Stomach (tissue), 4 donors: ENCODE measurements around the gene FOSB.

Experiments
- CTCF ChIP-seq, 7 experiments: fragments of 450-650 bp in 4 of 7; fragments of 200-600 bp in 3 of 7; sonication (generic) in 3 of 7; IDR thresholded peaks; one replicate each; pipeline ENCODE4 v1.5.1; 2016 to 2019; ENCODE audit warnings: antibody characterized with exemption in 7 of 7, control low read depth in 2 of 7, mild to moderate bottlenecking in 1 of 7
- POLR2AphosphoS5 ChIP-seq, 3 donors: sonication (generic); formaldehyde crosslinking; IDR thresholded peaks; one replicate each; pipeline ENCODE4 v1.6.1; 2016; ENCODE audit warnings: antibody characterized with exemption in 3 of 3

GRCh38 chr19:45512881-45513483, 45.2 kb downstream of the FOSB start:
- TF ChIP-seq CTCF (IDR thresholded peaks at IDR 0.05) (no peak), POLR2AphosphoS5 (IDR thresholded peaks at IDR 0.05) (no peak)
